ENCODE data around the gene AP5B1. TPM values are rescaled to one million over a fixed set of nuclear protein-coding genes. Genes with fewer than 3 reads are reported as not detected.

Gene AP5B1
- total RNA-seq, 1 experiment from 2014 or later, result 9.4 TPM

GRCh38 chr11:65773784-65774411, 6.9 kb downstream of the AP5B1 start:
- no peaks in the 10 kb centered on the region for H3K4me1 Mint-ChIP-seq
- Histone ChIP-seq H2BK5ac (ENCODE audit: insufficient read length, low read length) (no peak overlapping the region), H3K27me3 (ENCODE audit: insufficient read depth, low read length) (no peaks in the 10 kb centered on the region), H3K14ac (ENCODE audit: insufficient read depth, low read length) (no peak overlapping the region), H3T11ph (ENCODE audit: low read length) (no peak overlapping the region), H4K91ac (ENCODE audit: insufficient read length, low read depth, low read length) (no peak overlapping the region), H2BK15ac (ENCODE audit: low read depth, low read length) (no peak overlapping the region), H2AFZ (ENCODE audit: low read length) (no peak overlapping the region), H3K79me2 (ENCODE audit: insufficient read depth, low read length) (no peaks in the 10 kb centered on the region), H4K5ac (ENCODE audit: insufficient read length, low read depth, low read length) (no peak overlapping the region), H3K23me2 (ENCODE audit: insufficient read length, low read depth, low read length, poor library complexity, severe bottlenecking) (no peaks in the 10 kb centered on the region), H3K4me1 (ENCODE audit: insufficient read depth, low read length) (no peaks in the 10 kb centered on the region), H3K56ac (ENCODE audit: insufficient read length, low read depth, low read length) (no peak overlapping the region), H2BK20ac (ENCODE audit: low read depth, low read length, poor library complexity, severe bottlenecking) (no peak overlapping the region), H3K9me3 (ENCODE audit: control insufficient read depth, low read depth, low read length) (no peaks in the 10 kb centered on the region), H2BK12ac (ENCODE audit: insufficient read length, low read depth, low read length) (no peak overlapping the region), H4K20me1 (ENCODE audit: control insufficient read depth, insufficient read depth, insufficient read length) (no peaks in the 10 kb centered on the region), H3K18ac (ENCODE audit: insufficient read length, low read depth, low read length) (no peak overlapping the region), H2AK5ac (ENCODE audit: insufficient read length, low read length) (no peak overlapping the region), H3K27ac (ENCODE audit: insufficient read length, low read depth, low read length) (no peak overlapping the region), H2BK120ac (ENCODE audit: low read depth, low read length, poor library complexity, severe bottlenecking) (no peak overlapping the region), H3K4me2 (ENCODE audit: insufficient read depth, insufficient read length, low read length) (no peak overlapping the region), H3K9ac (ENCODE audit: extremely low read depth, insufficient read length, low read length) (no peak overlapping the region), H4K8ac (replicated peaks; ENCODE audit: insufficient read length, low read depth, low read length) (no peak overlapping the region), H3K23ac (ENCODE audit: insufficient read length, low read depth, low read length) (no peak overlapping the region), H3K4ac (ENCODE audit: low read depth, low read length) (no peak overlapping the region), H3K79me1 (ENCODE audit: insufficient read depth, low read depth, low read length, poor library complexity, severe bottlenecking) (no peaks in the 10 kb centered on the region)
- WGBS (ENCODE audit: extremely low coverage, insufficient read length, low lambda C conversion rate), result no CpG with 5 or more reads among the region's 8 CpGs
- H3K4me3 Mint-ChIP-seq, result no peak overlapping the region
- no peak overlapping the region; a peak in 1 of 7 replicates for H3K27ac Mint-ChIP-seq
- no peaks in the 10 kb centered on the region; the same call in 1 of the 2 replicates for H3K27me3 Mint-ChIP-seq (ENCODE audit: low read depth)
- no peak for DNase-seq
- peak; percentile 38; the same call in 2 of the 3 replicates for TF ChIP-seq CTCF (conservative IDR thresholded peaks at IDR 0.05)
- H3K9me3 Mint-ChIP-seq, result peaks cover under 1 to 3% of the 10 kb centered on the region in 2 experiments; a peak in 3 of 5 replicates
- H3K36me3 Mint-ChIP-seq (ENCODE audit: insufficient read depth in 1 of 3, low read depth in 3 of 3), result peaks cover 0 to 18% (median 8%) of the 10 kb centered on the region in 3 experiments; a peak in 5 of 7 replicates
